Breast epithelium (tissue), 4 donors: ENCODE results near the gene IL21R. TPM values are rescaled to one million over a fixed set of nuclear protein-coding genes. Genes with fewer than 3 reads are reported as not detected.

Experiments used
- DNase-seq, 2 donors: peaks; one replicate each; pipeline ENCODE4 v3.0.0-alpha.2; 2019; ENCODE audit warnings: low spot score in 2 of 2
- H3K27ac ChIP-seq, 2 donors: fragments of 200-600 bp; sonication (generic) in 1 of 2; one replicate each; pipeline ENCODE4 v1.5.1; 2016 to 2019; ENCODE audit warnings: mild to moderate bottlenecking in 1 of 2
- H3K27me3 ChIP-seq, 2 donors: fragments of 200-600 bp; sonication (generic) in 1 of 2; one replicate each; pipeline versions ENCODE4 v1.5.1 to v1.6.0; 2017 to 2019; ENCODE audit warnings: control low read depth in 1 of 2, mild to moderate bottlenecking in 1 of 2
- H3K36me3 ChIP-seq: fragments of 200-600 bp; one replicate; pipeline ENCODE4 v1.5.1; 2019
- H3K4me1 ChIP-seq, 2 donors: fragments of 200-600 bp; sonication (generic); one replicate each; pipeline ENCODE4 v1.5.1; 2016 to 2019; ENCODE audit warnings: control low read depth in 1 of 2
- H3K4me3 ChIP-seq, 3 donors: fragments of 200-600 bp; sonication (generic); 1 replicate in 2 of 3; 2 replicates in 1 of 3; pipeline ENCODE4 v1.5.1; 2016 to 2019; ENCODE audit warnings: mild to moderate bottlenecking in 3 of 3, moderate library complexity in 2 of 3
- H3K9me3 ChIP-seq, 2 donors: fragments of 200-600 bp; sonication (generic) in 1 of 2; one replicate each; pipeline ENCODE4 v1.5.1; 2016 to 2019; ENCODE audit warnings: control low read depth in 1 of 2
- POLR2A ChIP-seq: fragments of 450-650 bp; IDR thresholded peaks from one replicate; pipeline ENCODE4 v1.6.1; 2016; ENCODE audit warnings: antibody characterized with exemption, mild to moderate bottlenecking, moderate library complexity
- POLR2AphosphoS5 ChIP-seq, 3 donors: sonication (generic); formaldehyde crosslinking; IDR thresholded peaks; one replicate each; pipeline ENCODE4 v1.6.1; 2017; ENCODE audit warnings: antibody characterized with exemption in 3 of 3
- intact Hi-C: fragments of 100-400 bp; cut with DNase I; formaldehyde crosslinking; loops from one replicate; pipeline ENCODE4 v1.15.1; 2023; ENCODE audit warnings: low total_unique reads
- total RNA-seq, 3 donors: library from RNA; depleted of rRNA; stranded (reverse); fragments of >200 nt; gene quantifications; one replicate each; pipeline ENCODE4 v1.1.0, GENCODE V29; 2016
- TF ChIP-seq, protein P1 (sequence below), 3 donors: fragments of 450-650 bp; IDR thresholded peaks; one replicate each; pipeline ENCODE4 v1.5.1; 2016 to 2017; ENCODE audit warnings: antibody characterized with exemption in 3 of 3, mild to moderate bottlenecking in 3 of 3, moderate library complexity in 3 of 3

Gene IL21R
- total RNA-seq, 3 donors from 2014 or later: 0.16 to 0.33 TPM; not detected in 1

DNA sequence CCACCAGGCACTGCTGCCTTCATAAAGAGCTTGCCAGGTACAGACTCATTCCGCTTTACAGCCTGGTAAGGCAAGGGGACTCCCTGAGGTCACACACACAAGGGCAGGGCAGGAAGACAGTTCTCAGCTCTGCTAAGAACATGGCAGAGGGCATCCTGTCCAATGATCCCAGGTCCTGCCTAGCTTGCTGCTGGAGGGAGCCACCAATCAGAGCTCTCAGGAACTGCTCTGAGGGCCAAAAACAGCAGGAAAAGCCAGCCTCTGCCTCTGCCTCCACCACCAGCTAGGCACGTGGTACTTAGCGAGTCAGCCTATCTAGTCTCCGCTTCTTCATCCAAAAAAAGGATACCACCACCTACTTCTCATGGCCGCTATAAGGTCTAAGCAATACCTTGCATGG is 81.7 kb downstream of the IL21R start:
- H3K36me3 ChIP-seq: peaks cover 5% of the 10 kb centered on the region
- H3K4me1 ChIP-seq: no peaks in the 10 kb centered on the region
- TF ChIP-seq POLR2A (no peak), POLR2AphosphoS5 (IDR thresholded peaks at IDR 0.05) (no peak)
- TF ChIP-seq, protein P1, sequence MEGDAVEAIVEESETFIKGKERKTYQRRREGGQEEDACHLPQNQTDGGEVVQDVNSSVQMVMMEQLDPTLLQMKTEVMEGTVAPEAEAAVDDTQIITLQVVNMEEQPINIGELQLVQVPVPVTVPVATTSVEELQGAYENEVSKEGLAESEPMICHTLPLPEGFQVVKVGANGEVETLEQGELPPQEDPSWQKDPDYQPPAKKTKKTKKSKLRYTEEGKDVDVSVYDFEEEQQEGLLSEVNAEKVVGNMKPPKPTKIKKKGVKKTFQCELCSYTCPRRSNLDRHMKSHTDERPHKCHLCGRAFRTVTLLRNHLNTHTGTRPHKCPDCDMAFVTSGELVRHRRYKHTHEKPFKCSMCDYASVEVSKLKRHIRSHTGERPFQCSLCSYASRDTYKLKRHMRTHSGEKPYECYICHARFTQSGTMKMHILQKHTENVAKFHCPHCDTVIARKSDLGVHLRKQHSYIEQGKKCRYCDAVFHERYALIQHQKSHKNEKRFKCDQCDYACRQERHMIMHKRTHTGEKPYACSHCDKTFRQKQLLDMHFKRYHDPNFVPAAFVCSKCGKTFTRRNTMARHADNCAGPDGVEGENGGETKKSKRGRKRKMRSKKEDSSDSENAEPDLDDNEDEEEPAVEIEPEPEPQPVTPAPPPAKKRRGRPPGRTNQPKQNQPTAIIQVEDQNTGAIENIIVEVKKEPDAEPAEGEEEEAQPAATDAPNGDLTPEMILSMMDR (IDR thresholded peaks at IDR 0.05): no peak
- intact Hi-C loops: no loop called here
- no peak overlapping the region for H3K4me3 ChIP-seq
- H3K27ac ChIP-seq: no peak overlapping the region
- no peak for DNase-seq
- no peaks in the 10 kb centered on the region for H3K27me3 ChIP-seq
- H3K9me3 ChIP-seq: no peaks in the 10 kb centered on the region

DNA sequence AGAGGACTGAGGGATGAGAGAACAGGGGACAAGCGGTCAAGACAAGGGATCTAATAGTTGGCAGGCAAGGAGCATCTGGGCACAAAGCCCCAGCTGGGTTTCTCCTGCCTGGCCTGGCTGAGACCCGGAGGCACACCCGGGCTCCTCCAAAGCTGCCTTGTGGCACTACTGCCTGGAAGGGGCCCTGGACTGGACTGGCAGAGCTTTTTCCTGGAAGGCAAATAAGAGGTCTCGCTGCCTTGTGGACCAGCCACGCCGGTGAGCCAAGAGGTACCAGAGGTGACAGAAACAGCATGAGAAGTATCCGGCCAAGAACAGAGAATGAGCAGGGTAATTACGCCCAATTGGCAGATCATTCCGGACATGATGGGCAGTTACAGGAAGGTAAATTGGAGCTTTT is 83.2 kb downstream of the IL21R start:
- TF ChIP-seq POLR2A: no peak
- TF ChIP-seq POLR2AphosphoS5 (IDR thresholded peaks at IDR 0.05): no peak
- TF ChIP-seq, protein P1 (IDR thresholded peaks at IDR 0.05): no peak
- no peak for DNase-seq
- Histone ChIP-seq H3K27ac (no peak overlapping the region), H3K4me3 (no peak overlapping the region), H3K9me3 (no peaks in the 10 kb centered on the region), H3K36me3 (peaks cover 5% of the 10 kb centered on the region), H3K4me1 (no peaks in the 10 kb centered on the region), H3K27me3 (no peaks in the 10 kb centered on the region)
- intact Hi-C loops: no loop called here

DNA sequence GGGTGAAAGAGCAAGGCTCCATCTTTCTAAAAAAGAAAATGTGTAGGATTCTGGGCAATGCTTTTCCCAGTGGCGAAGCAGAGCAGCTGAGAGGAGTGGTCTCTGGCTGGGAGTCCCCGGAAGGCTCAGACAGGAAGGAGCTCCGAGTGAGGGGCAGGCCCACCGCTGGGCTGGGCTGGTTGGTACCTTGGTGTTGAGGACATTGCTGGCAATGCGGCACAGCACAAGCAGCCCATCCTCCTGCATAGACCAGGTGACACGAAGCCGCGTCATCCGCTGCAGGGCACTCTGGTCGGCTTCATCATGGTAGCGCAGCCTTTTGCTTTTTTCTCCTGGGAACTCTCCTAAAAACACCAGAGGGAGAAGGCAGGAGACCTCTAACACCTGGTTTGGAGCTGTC is 83.8 kb downstream of the IL21R start:
- H3K4me3 ChIP-seq: no peak overlapping the region
- no peak overlapping the region for H3K27ac ChIP-seq
- TF ChIP-seq POLR2AphosphoS5 (IDR thresholded peaks at IDR 0.05) (no peak), POLR2A (no peak)
- TF ChIP-seq, protein P1 (IDR thresholded peaks at IDR 0.05): no peak
- peaks cover 5% of the 10 kb centered on the region for H3K36me3 ChIP-seq
- H3K9me3 ChIP-seq: no peaks in the 10 kb centered on the region
- no peaks in the 10 kb centered on the region for H3K4me1 ChIP-seq
- intact Hi-C loops: no loop called here
- no peak for DNase-seq
- no peaks in the 10 kb centered on the region for H3K27me3 ChIP-seq

DNA sequence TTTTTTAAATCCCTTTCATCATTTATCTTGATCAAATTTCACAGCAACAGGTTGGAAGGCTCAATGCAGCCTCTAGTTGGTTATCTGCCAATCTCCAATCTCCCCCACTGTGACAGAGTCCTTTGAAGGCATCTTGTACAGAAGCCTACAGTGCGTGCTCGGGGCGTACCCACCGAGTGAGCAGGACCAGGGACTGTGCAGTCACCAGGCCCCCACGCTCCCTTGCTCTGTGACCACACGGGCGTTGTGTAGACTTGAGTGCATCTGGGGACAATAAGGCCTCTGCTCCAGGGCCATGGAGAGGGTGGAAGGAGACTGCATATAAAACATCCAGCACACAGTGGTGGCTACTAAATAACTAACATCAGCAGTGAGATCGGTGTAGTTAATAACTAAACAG is 84.4 kb downstream of the IL21R start:
- peaks cover 5% of the 10 kb centered on the region for H3K36me3 ChIP-seq
- intact Hi-C loops: no loop called here
- no peak for DNase-seq
- no peak overlapping the region for H3K4me3 ChIP-seq
- H3K27ac ChIP-seq: no peak overlapping the region
- no peaks in the 10 kb centered on the region for H3K4me1 ChIP-seq
- TF ChIP-seq POLR2A: no peak
- no peaks in the 10 kb centered on the region for H3K9me3 ChIP-seq
- H3K27me3 ChIP-seq: no peaks in the 10 kb centered on the region

DNA sequence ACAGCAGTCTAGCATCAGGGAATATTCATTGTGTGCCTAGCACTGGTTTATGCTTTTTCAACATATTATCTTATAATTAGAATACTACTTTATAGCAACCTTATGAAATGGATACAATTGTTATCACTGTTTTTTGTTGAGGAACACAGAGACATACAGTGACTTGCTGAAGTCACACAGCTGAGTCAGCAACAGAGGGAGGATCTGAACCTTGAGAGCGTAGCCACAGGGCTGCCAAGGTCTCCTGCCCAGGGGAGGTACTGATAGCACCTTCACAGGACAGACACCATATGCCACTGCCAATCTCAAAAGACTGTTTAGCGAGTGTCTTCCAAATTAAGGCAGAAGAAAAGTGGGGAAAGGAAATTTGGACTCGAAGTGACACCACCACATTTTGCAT is 84.8 kb downstream of the IL21R start:
- no peaks in the 10 kb centered on the region for H3K27me3 ChIP-seq
- H3K9me3 ChIP-seq: no peaks in the 10 kb centered on the region
- DNase-seq: no peak
- H3K4me1 ChIP-seq: no peaks in the 10 kb centered on the region
- no peak overlapping the region for H3K4me3 ChIP-seq
- TF ChIP-seq POLR2AphosphoS5 (IDR thresholded peaks at IDR 0.05): no peak
- no peak for TF ChIP-seq POLR2A
- TF ChIP-seq, protein P1 (IDR thresholded peaks at IDR 0.05): no peak
- no peak overlapping the region for H3K27ac ChIP-seq
- intact Hi-C loops: no loop called here
- H3K36me3 ChIP-seq: peaks cover 9% of the 10 kb centered on the region

DNA sequence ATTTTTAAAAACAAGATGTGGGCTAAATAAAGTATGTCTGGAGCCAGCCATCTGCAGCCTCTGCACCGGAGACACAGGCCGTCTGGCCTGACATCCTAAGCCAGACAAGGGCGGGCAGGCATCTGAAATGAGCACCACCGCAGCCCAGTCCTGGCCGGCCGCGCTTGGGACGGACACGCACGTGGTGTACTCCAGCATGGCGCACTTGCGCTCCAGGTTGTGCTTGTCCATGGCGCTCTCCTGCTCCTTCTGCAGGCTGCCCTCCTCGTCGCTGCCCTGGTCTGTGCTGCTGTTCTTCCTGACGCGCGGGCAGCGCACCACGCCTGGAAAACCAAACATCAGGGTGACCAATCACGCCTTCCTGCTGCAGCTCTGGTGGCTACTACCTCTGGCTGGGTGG is 87.4 kb downstream of the IL21R start:
- Histone ChIP-seq H3K9me3 (no peaks in the 10 kb centered on the region), H3K36me3 (peaks cover 12% of the 10 kb centered on the region), H3K4me1 (no peaks in the 10 kb centered on the region), H3K4me3 (no peak overlapping the region), H3K27me3 (no peaks in the 10 kb centered on the region), H3K27ac (no peak overlapping the region)
- intact Hi-C loops: no loop called here
- no peak for DNase-seq
- no peak for TF ChIP-seq POLR2AphosphoS5 (IDR thresholded peaks at IDR 0.05)
